Thyroid gland (tissue), 4 donors: Measurements from ENCODE around the gene SLC66A3.

Source experiments
- CTCF ChIP-seq, 6 experiments: fragments of 200-600 bp in 3 of 6; fragments of 450-650 bp in 3 of 6; sonication (generic) in 3 of 6; IDR thresholded peaks; one replicate each; pipeline ENCODE4 v1.5.1; 2016 to 2019; ENCODE audit warnings: antibody characterized with exemption in 6 of 6, mild to moderate bottlenecking in 2 of 6, inconsistent platforms in 1 of 6, moderate library complexity in 1 of 6
- POLR2A ChIP-seq, 2 donors: fragments of 450-650 bp; IDR thresholded peaks; one replicate each; pipeline ENCODE4 v1.6.1; 2017; ENCODE audit warnings: antibody characterized with exemption in 2 of 2, mild to moderate bottlenecking in 2 of 2, moderate library complexity in 1 of 2

DNA sequence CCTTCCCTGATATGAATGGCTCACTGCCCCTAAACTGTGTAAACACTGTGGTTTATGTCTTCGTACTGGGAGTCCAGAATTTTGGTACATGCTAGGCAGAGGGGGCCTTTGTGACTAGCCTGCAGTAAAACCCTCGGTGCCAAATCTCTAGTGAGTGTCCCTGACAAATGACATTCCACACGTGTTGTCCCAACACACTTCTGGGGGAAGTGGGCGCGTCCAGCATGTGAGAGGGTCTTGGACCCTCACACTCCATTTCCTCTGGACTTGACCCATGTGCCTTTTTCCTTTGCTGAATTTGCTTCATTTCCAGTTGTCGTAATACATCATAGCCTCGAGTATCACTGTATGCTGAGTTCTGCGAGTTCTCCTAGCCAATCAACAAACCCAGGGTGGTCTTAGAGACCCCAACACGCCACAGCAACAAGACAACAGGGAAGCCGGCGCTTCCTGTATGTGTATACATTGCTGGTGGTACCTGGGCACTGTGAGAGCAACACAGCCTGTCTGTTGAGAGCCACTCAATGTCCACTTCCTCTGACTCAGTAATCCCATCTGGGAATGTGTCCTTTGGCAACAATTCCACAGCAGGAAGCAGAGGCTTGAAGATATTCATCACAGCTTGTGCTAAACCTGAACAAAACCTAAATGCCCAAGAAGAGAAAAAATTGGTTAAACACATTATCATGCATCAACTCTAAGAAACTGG, 26.9 kb upstream of the SLC66A3 start:
- no peak for TF ChIP-seq POLR2A (IDR thresholded peaks at IDR 0.05)
- TF ChIP-seq CTCF (IDR thresholded peaks at IDR 0.05) = no peak
